AG10803 (cell line): Measurements from ENCODE around the gene RERE.

Experiments
- DNase-seq: peaks from one replicate; pipeline ENCODE4 v3.0.0; 2010; ENCODE audit warnings: low read depth
- H3K4me3 ChIP-seq: 2 replicates; pipeline ENCODE4 v1.5.1; 2011; ENCODE audit warnings: mild to moderate bottlenecking, low read length, control low read depth
- CTCF ChIP-seq: conservative IDR thresholded peaks from 2 replicates; pipeline ENCODE4 v1.5.1; 2011; ENCODE audit warnings: mild to moderate bottlenecking, low read length, control low read depth, inconsistent platforms

Gene RERE

GRCh38 chr1:8362701-8363101, 454.7 kb downstream of the RERE start:
- no peak overlapping the region for H3K4me3 ChIP-seq
- TF ChIP-seq CTCF = no peak
- DNase-seq = no peak

DNA sequence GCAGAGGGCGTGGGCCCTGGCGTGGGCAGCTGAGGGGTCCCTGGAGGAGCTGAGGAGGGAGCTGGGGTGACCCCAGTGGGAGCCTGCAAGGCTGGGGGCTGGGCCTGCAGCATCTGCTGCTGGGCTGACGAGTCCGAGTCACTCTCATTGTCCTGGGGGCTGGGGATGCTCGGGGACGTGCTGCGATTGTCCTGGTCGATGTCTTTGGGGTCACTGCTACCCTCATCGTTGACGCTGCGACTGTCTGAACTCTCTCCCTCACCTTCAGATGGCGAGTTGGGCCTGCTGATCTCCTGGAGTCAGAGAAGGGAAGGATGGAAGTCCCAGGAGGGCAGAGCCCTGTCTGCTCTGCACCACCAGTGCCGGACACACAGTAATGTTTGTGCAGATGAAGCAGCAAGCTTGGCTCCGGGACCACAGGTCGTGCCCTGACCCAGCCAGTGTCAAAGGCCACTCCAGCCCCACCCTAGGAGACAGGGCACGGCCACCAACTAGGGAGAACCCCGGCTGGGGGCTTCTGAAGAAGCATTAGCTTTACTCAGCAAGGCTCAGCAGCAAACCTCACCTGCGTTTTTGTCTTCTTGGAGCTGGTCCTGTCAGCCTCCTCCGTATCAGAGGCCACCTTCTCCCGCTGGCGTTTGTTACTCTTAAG, 456.1 kb downstream of the RERE start:
- TF ChIP-seq CTCF = no peak
- no peak for DNase-seq
- no peak overlapping the region for H3K4me3 ChIP-seq

DNA sequence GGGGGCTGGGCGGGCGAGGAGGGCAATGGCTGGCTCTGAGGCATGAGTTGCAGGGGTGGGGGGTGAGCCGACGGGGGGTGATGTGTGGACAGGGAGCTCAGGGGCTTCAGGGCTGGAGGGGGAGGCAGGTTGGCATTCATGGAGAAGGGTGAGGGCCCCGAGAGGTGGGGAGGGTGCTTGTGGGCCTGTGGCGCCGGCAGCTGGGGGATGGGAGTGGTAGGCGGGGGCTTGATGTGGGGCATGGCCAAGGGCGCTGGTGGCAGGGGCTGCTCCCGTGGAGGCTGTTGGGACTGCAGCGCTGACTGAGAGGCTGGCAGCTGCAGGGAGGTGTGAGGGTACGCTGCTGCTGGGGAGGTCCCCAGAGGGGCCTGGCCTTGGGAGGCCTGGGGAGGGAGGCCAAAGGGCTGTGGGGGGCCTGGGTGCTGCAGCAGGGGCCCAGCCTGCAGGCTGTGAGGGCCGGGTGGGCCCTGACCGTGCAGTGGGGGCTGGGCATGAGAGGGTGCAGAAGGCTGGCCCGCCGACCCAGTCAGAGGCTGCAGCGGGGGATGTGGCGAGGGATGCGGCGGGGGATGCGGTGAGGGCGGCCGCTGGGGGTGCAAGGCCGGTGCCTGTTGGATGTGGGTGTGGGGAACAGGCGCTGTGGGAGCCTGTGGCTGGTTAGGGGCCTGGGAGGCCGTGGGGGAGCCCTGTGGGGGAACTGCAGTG, 456.8 kb downstream of the RERE start:
- no peak for TF ChIP-seq CTCF
- no peak overlapping the region for H3K4me3 ChIP-seq
- no peak for DNase-seq

DNA sequence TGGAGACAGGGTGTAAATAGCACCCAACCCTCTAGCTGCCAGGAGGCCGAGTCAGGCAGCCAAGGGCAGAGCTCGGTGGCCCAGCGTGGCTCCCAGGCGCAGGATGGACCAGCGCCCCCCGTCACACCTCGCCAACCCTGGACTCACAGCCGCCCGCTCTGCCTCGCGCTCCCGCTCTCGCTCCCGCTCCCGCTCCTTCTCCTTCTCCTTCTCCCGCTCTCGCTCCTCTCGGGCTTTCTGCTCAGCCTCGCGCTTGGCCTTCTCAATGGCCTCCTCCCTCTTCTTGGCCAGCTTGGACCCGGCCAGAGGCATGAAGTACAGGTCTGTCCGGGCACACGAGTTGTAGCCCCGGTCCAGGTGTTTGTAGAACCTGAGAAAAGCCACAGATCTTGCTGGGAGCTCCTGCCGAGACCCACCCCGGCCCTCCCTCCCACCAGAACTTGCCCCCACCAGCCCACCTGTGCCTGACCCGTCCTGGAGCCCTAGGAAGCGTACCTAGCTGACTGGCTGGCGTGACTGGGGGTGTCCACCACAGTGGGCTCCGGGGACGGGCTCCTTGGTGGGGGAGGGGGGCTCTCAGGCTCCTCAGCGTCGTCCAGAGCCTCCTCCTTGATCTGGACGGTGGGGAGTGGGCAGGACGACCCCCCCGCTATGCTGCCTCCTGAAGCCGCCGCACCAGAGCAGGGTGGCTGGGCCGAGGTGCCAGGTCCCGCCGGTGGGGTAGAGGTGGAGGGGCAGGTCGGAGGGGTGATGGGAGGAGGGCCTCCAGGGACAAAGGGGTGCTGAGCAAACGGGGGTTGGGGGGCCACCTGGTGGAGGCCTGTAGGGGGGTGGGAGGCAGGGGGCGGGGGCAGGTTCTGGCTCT, 457.6 kb downstream of the RERE start:
- no peak for DNase-seq
- no peak overlapping the region for H3K4me3 ChIP-seq
- no peak for TF ChIP-seq CTCF

- no peak for TF ChIP-seq CTCF
Observed at GRCh38 chr1:8358897-8359616, 458.4 kb downstream of the RERE start.

DNA sequence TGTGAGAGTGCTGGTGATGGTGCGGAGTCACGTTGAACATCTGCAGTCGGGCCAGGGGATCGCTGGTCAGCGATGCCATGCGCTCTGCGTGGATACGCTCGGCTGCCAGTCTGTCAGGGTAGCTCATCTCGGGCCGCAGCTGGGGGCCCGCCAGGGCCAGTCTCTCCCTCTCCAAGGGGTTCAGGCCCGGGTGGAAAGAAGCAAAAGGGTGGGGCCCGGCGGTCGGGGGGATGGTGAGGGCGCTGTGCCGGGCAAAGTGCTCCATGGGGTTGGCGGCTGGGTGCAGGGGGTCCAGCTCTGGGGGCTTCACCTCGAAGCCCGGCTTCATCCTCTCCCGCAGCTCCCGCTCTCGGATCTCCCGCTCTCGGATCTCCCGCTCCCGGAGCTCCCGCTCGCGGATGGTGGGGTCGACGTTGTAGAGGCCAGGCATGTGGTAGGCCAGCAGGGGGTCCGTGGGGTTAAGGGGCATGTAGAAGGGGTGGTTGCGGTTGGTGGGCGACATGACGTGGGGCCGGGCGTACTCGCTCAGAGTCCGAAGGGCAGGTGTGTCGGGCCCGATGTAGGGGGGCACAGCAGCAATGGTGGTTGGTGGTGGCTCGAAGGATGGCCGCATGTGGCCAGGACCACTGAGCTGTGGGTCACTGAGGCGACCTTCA, 459.1 kb downstream of the RERE start:
- no peak overlapping the region for H3K4me3 ChIP-seq
- no peak for TF ChIP-seq CTCF
- no peak for DNase-seq

More at GRCh38 chr1:8358897-8359616, 458.4 kb downstream of the RERE start:
- no peak for DNase-seq
- no peak overlapping the region for H3K4me3 ChIP-seq
